ENCODE data around the gene CXCL11.
A peak's percentile ranks its signal among the peaks of the same experiment; 100 is the strongest.

- TF ChIP-seq, protein P1, sequence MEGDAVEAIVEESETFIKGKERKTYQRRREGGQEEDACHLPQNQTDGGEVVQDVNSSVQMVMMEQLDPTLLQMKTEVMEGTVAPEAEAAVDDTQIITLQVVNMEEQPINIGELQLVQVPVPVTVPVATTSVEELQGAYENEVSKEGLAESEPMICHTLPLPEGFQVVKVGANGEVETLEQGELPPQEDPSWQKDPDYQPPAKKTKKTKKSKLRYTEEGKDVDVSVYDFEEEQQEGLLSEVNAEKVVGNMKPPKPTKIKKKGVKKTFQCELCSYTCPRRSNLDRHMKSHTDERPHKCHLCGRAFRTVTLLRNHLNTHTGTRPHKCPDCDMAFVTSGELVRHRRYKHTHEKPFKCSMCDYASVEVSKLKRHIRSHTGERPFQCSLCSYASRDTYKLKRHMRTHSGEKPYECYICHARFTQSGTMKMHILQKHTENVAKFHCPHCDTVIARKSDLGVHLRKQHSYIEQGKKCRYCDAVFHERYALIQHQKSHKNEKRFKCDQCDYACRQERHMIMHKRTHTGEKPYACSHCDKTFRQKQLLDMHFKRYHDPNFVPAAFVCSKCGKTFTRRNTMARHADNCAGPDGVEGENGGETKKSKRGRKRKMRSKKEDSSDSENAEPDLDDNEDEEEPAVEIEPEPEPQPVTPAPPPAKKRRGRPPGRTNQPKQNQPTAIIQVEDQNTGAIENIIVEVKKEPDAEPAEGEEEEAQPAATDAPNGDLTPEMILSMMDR (IDR thresholded peaks at IDR 0.05) = peak; percentile 26 to 63 (median 42)
- no peak for TF ChIP-seq POLR2A (IDR thresholded peaks at IDR 0.05)
These were observed 40.1 kb downstream of the CXCL11 start for GRCh38 chr4:75995727-75996126.

All from testis (tissue), 2 donors.